ENCODE measurements around the gene SETD5.

Gene SETD5

GRCh38 chr3:9397332-9397905 lies at the start of gene SETD5:
TSS of gene SETD5 (plus strand) at chr3:9397615. CDS start at chr3:9428939, 31,324 bp downstream.
- peak; percentile 99 for DNase-seq (ENCODE audit: low read depth in 2 of 2)

DNA sequence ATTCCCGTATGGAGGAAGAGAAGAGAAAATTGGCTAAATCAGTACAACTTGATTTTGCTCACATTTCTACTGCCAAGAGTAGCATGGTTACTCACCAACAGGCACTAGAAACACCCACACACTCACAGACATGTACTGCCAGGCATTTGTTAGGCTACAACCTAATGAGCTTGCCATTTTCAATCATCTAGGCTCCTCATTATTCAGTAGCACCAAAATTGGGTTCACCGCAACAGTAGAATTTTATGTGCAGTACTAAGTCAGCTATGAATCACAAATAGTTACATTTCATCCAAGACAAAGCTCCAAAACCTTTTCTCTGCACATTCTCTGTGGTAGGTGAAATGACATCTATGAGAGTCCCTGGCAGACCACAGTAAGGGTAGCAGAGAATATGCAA lies 49.5 kb upstream of the SETD5 start:
- DNase-seq (ENCODE audit: low read depth in 2 of 2) = no peak

GRCh38 chr3:9349321-9350117 lies 47.9 kb upstream of the SETD5 start:
- DNase-seq (ENCODE audit: low read depth in 2 of 2) = no peak

GRCh38 chr3:9351709-9352126 lies 45.7 kb upstream of the SETD5 start:
- DNase-seq (ENCODE audit: low read depth in 2 of 2) = no peak

- DNase-seq (ENCODE audit: low read depth in 2 of 2) = peak in 1 of 2 donors; percentile 11
These were observed 44.3 kb upstream of the SETD5 start for GRCh38 chr3:9352917-9353752.

GRCh38 chr3:9361691-9362388 lies 35.6 kb upstream of the SETD5 start:
- DNase-seq (ENCODE audit: low read depth in 2 of 2) = no peak

DNA sequence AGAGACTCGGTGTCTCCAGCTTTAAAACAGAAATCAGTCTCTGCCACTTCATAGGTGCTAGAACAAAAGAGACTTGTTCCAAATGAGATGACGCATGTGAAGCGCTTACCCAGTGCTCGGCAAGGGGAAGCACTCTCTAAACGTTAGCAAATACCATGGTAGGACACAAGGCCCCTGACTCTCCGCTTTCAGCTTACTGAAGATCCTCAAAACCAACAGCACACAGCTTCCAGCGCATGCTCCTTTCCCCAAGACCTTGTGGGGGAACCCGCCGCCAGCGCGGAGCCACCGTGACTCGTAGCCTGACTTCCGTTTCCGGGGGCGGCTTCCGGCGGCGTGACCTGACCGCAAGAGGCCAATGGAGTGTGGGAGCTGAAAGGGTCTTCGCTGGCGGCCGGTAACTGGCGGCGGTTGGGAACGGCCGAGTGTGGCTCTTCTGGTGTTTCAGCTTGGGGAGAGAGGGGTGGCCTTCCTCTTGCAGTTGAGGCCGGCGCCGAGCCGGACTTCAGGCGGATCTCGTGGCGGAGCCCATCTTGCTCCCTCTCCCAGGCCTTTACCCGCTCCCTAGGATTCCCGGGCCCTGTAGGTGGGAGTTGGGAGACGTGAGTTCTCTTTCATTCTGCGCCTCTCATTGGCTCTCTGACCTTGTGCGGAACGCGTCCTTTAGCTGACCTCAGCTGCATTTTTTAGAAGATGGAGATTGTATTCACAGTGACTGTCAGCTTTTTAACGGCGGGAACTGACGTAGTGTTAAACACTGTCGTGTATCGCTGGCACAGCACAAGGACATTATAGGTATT lies 34.5 kb upstream of the SETD5 start, which contains the start of gene THUMPD3:
Gene THUMPD3 (plus strand): TSS at position 324 of the 800 bp plus-strand sequence. CDS start 2,015 bp downstream, outside the sequence.
- DNase-seq (ENCODE audit: low read depth in 2 of 2) = peak; percentile 93 to 95

GRCh38 chr3:9369508-9369907 lies 27.9 kb upstream of the SETD5 start:
- DNase-seq (ENCODE audit: low read depth in 2 of 2) = no peak

- DNase-seq (ENCODE audit: low read depth in 2 of 2) = no peak
These were observed 23.9 kb upstream of the SETD5 start for GRCh38 chr3:9373465-9373864.

GRCh38 chr3:9377981-9378380 lies 19.4 kb upstream of the SETD5 start:
- no peak for DNase-seq (ENCODE audit: low read depth in 2 of 2)

- no peak for DNase-seq (ENCODE audit: low read depth in 2 of 2)
These were observed 18.1 kb upstream of the SETD5 start for GRCh38 chr3:9379327-9379726.

DNA sequence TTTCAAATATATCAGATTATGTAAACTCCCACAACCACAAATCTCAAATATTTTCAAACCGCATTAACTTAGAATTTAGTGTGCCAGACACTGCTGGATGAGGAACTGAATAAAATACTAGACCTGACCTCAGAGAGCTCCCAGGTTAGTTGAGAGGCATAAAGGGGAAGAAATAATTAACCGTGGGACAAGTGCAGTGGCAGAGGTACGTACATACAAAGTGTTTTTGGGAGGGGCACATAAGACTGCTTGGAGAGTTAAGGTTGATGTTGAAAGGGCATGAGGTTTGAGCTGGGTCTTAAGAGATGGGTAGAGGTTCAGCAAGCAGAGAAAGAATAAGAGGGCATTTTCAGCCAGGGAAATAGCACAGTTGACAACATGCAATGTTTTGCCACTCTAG lies 17.4 kb upstream of the SETD5 start:
- DNase-seq (ENCODE audit: low read depth in 2 of 2) = no peak

GRCh38 chr3:9384141-9384828 lies 13.1 kb upstream of the SETD5 start:
- no peak for DNase-seq (ENCODE audit: low read depth in 2 of 2)

DNA sequence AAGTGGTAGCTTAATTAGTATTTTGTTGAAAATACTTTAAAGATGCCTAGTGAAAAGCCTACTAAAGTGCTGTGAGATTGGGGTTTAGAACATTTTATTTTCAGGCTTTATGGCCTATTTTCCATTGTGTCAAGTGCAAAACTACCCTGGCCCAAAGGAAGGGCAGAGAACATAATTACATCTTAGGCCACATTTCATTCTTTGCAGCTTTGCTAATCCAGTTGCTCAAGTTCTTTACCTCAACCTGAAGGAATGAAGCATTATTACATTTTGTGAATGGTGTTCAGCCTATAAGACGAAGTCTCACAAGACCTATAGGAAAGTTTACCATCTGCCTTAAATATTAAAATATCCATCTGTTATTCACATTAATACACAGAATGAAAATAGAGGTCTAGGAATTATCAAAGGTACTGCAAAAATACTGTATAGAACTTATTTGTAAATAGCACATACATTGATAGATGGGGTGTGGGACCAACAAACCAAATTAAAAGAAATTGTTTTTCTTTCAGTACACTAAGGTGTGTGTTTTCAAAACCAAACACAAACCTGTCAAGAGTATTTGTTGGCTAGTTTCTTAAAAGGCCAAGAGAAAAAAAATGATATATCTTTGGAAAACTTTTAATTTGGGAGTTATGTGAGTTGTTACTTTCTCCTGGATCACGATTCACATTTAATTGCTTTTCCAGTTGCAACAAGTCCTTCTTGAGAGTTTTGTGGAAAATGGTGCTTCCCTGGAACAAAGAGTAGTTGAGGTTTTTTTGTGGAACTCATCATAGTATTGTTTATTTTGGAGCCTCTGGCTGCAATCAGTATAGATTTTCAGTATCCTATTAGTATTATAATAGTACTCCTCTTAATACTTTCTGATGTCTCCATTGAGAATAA lies 12.0 kb upstream of the SETD5 start:
- DNase-seq (ENCODE audit: low read depth in 2 of 2) = no peak

GRCh38 chr3:9386078-9386459 lies 11.3 kb upstream of the SETD5 start:
- DNase-seq (ENCODE audit: low read depth in 2 of 2) = no peak

GRCh38 chr3:9386501-9387321 lies 10.7 kb upstream of the SETD5 start:
- DNase-seq (ENCODE audit: low read depth in 2 of 2) = no peak

GRCh38 chr3:9387322-9387655 lies 10.1 kb upstream of the SETD5 start:
- no peak for DNase-seq (ENCODE audit: low read depth in 2 of 2)

GRCh38 chr3:9388142-9388541 lies 9.3 kb upstream of the SETD5 start:
- DNase-seq (ENCODE audit: low read depth in 2 of 2) = no peak
